Activated CD8-positive, alpha-beta memory T cell treated with anti-CD3 and anti-CD28 coated beads, Interleukin-2, amount 50 U/mL, for 4 hours (primary cell): ENCODE measurements around the gene CCDC50.

Source experiments
- DNase-seq: peaks from one replicate; pipeline ENCODE4 v3.0.0-alpha.2; 2020

Gene CCDC50

GRCh38 chr3:191431160-191431822 is 102.1 kb downstream of the CCDC50 start:
- DNase-seq, result no peak

GRCh38 chr3:191432162-191432561 is 103.0 kb downstream of the CCDC50 start:
- no peak for DNase-seq

- no peak for DNase-seq
These were observed 104.8 kb downstream of the CCDC50 start for GRCh38 chr3:191434024-191434423.

- DNase-seq, result no peak
These were observed 106.8 kb downstream of the CCDC50 start for GRCh38 chr3:191435981-191436380.

- no peak for DNase-seq
These were observed 109.1 kb downstream of the CCDC50 start for GRCh38 chr3:191438150-191438814.

GRCh38 chr3:191440532-191440931 is 111.3 kb downstream of the CCDC50 start:
- no peak for DNase-seq

- no peak for DNase-seq
These were observed 112.5 kb downstream of the CCDC50 start for GRCh38 chr3:191441687-191442086.

GRCh38 chr3:191444569-191444968 is 115.4 kb downstream of the CCDC50 start:
- DNase-seq, result no peak
